GM13976 (cell line): ENCODE measurements around the gene NBEA.

Experiments
- DNase-seq: peaks from one replicate; pipeline ENCODE4 v3.0.0; 2012; ENCODE audit warnings: low spot score
- in situ Hi-C: fragments of 300-500 bp; cut with MboI; formaldehyde crosslinking; loops from one replicate; pipeline ENCODE4 v1.12.0; 2022; ENCODE audit warnings: low sequenced_read_pairs, mixed read lengths, inconsistent platforms; ENCODE audit not compliant: unreplicated experiment
- TF ChIP-seq, protein P1 (sequence below): IDR thresholded peaks from 2 replicates; pipeline ENCODE4 v1.5.1; 2012; ENCODE audit warnings: borderline replicate concordance, mild to moderate bottlenecking; ENCODE audit not compliant: insufficient read depth; ENCODE audit errors: extremely low read depth, missing control alignments, control extremely low read depth

The NBEA gene

GRCh38 chr13:35502456-35502855 is 560.4 kb downstream of the NBEA start:
- no peak for DNase-seq
- in situ Hi-C loops, result no loop called here
- TF ChIP-seq, protein P1, sequence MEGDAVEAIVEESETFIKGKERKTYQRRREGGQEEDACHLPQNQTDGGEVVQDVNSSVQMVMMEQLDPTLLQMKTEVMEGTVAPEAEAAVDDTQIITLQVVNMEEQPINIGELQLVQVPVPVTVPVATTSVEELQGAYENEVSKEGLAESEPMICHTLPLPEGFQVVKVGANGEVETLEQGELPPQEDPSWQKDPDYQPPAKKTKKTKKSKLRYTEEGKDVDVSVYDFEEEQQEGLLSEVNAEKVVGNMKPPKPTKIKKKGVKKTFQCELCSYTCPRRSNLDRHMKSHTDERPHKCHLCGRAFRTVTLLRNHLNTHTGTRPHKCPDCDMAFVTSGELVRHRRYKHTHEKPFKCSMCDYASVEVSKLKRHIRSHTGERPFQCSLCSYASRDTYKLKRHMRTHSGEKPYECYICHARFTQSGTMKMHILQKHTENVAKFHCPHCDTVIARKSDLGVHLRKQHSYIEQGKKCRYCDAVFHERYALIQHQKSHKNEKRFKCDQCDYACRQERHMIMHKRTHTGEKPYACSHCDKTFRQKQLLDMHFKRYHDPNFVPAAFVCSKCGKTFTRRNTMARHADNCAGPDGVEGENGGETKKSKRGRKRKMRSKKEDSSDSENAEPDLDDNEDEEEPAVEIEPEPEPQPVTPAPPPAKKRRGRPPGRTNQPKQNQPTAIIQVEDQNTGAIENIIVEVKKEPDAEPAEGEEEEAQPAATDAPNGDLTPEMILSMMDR, result no peak

DNA sequence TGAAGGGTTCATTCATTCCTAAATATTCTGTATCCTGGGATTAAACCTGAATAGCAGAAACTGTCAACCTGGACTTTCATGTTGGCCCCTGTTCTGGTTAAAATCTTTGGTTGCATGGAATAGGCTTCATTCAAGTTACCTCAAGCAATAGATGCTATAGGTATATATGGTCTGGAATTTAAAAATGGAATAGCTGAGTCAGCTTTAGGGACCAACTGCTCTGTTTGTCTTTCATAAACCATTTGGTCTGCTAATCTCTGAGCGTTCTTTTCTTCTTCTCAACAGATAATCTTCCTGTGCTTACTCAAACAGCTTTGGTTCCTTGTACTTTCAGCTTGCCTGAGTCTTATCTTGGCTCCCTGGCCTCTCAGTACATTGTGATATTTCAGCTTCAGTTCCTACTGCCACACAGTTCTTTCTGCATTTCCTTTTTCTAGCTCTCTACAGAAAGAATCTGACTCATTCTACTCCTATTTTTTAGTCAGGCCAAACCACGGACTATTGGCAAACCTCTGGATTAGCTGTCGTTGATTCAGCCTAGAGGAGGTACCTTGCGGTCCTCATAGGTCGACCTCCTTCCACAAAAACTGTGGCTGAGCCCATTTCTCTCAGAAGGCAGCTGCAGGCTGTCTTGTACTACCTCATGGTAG is 570.3 kb downstream of the NBEA start:
- DNase-seq, result no peak
- TF ChIP-seq, protein P1, result no peak
- in situ Hi-C loops, result no loop called here

DNA sequence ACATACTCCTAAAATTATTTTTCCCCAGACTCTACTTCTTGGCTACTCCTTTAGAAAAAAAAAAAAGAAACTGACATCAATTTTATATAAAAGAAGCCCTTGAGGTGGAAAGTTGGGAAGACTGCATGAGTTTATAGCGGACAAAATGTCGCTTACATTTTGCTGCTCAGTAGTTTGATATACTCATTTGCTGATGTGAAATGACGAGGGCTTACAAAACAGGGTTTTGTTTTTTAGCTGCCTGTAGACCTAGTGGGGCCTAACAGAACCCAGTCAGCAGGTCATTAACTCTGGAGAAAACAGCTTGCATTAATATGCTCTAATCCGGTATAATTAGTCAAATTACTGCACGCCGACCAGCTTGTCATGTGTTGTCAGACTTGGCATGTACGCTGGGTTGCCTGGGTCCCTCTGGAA is 572.0 kb downstream of the NBEA start:
- TF ChIP-seq, protein P1, result no peak
- in situ Hi-C loops, result no loop called here
- DNase-seq, result no peak

DNA sequence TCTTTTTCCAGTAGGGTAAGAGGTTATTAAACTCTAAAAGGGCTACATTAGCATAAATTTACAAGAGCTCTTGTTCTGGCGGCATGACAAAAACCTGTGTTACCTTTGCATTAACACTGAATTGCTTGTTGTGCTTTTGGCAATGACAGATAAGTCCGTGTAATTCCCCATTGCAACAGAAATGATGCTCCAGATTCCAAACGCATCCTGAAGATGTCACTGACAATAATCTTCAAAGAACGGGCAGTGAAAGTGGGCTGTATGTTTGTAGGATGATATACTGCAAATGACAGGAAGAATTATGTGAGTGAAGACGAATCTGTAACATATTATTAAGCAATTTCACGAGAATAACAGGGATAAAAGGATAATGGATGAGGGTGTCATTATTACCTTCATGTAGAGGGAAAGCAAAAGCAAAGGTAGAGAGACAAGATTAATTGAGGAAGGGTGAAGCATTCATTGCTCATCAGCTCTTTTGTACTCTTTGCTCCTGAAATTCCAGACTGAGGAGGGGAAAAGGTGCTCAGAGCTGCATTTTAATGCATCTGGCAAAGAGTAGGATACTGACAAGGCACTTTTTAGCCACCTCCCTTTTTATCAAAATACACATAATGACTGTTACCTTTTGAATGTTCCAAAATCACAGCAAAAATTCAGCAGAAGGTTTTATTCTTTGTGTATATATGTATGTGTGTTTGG is 572.9 kb downstream of the NBEA start:
- DNase-seq, result no peak
- TF ChIP-seq, protein P1, result no peak
- in situ Hi-C loops, result no loop called here

DNA sequence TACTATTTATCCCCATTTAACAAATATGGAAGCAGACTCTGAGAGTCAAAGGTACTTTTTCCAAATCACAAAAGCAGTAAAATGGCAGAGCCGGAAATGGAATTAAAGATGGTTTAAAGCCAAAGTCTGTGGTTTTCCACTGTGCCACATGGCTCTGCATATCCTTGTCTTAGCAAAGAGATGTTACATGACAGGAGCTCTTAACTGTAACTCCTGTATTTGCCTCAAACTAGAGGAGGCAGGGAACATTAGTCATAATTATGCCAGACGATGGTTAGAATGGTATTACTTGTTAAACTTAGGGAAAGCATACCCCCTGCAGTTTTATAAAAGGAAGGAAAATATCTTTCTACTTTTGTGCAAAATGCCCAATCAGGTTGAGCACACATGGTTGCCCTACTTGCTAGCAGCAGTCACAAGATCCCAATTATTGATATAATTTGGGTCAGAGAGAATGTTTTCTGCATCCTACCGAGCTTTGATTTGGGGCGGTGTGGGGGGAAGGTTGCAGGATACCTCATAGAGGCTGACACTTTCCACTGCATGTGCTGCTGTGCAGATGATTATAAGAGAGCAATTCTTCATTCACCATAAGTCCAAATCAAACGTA is 576.4 kb downstream of the NBEA start:
- in situ Hi-C loops, result no loop called here
- no peak for DNase-seq
- TF ChIP-seq, protein P1, result no peak

GRCh38 chr13:35524171-35524570 is 582.1 kb downstream of the NBEA start:
- DNase-seq, result no peak
- in situ Hi-C loops, result no loop called here
- TF ChIP-seq, protein P1, result no peak
